CD4-positive, alpha-beta memory T cell (primary cell): ENCODE data around the gene SYNM. TPM values are rescaled to one million over a fixed set of nuclear protein-coding genes. Genes with fewer than 3 reads are reported as not detected.
A peak's percentile ranks its signal among the peaks of the same experiment; 100 is the strongest.

Experiments used
- CTCF ChIA-PET: fragments of 350-600 bp; sonication (Branson Sonifier 250); formaldehyde crosslinking; loops from one replicate; lab custom pipeline; 2021; ENCODE audit warnings: inconsistent platforms; ENCODE audit not compliant: partially characterized antibody; lab: Charles Lee
- POLR2A ChIA-PET: fragments of 350-600 bp; sonication (Branson Sonifier 250); formaldehyde crosslinking; loops from one replicate; lab custom pipeline; 2021; ENCODE audit not compliant: partially characterized antibody; lab: Charles Lee
- DNase-seq, 5 donors: peaks; one replicate each; pipeline versions ENCODE4 v3.0.0 to v3.0.0-alpha.2; 2020 to 2022; ENCODE audit warnings: mixed read lengths in 1 of 5
- H3K27ac ChIP-seq: one replicate; pipeline ENCODE4 v1.7.0; 2013; ENCODE audit warnings: low read depth, low read length
- H3K27me3 ChIP-seq: 2 replicates; pipeline ENCODE4 v1.7.0; 2013; ENCODE audit warnings: mild to moderate bottlenecking, low read length, moderate library complexity; ENCODE audit not compliant: insufficient read depth
- H3K36me3 ChIP-seq: 2 replicates; pipeline ENCODE4 v1.7.0; 2013; ENCODE audit warnings: mild to moderate bottlenecking, low read length, moderate library complexity; ENCODE audit not compliant: insufficient read depth
- H3K4me1 ChIP-seq: 2 replicates; pipeline ENCODE4 v1.7.0; 2013; ENCODE audit warnings: mild to moderate bottlenecking, low read length, moderate library complexity; ENCODE audit not compliant: insufficient read depth
- H3K4me3 ChIP-seq, 2 donors: one replicate each; pipeline ENCODE4 v1.7.0; 2013; ENCODE audit warnings: low read length in 2 of 2, mild to moderate bottlenecking in 1 of 2
- H3K9me3 ChIP-seq, 2 donors: one replicate each; pipeline ENCODE4 v1.7.0; 2013; ENCODE audit warnings: low read length in 2 of 2, control low read depth in 1 of 2; ENCODE audit not compliant: control insufficient read depth in 1 of 2
- H3K27ac Mint-ChIP-seq, 7 donors: one replicate each; pipeline ENCODE4 v1.8.0; 2020 to 2021; ENCODE audit warnings: mixed read lengths in 7 of 7, mild to moderate bottlenecking in 6 of 7, inconsistent platforms in 3 of 7, moderate library complexity in 3 of 7
- H3K27me3 Mint-ChIP-seq, 2 donors: one replicate each; pipeline ENCODE4 v1.8.0; 2020 to 2021; ENCODE audit warnings: mixed read lengths in 2 of 2
- H3K36me3 Mint-ChIP-seq, 2 donors: one replicate each; pipeline ENCODE4 v1.8.0; 2020 to 2021; ENCODE audit warnings: mixed read lengths in 2 of 2, inconsistent platforms in 1 of 2, mild to moderate bottlenecking in 1 of 2
- H3K4me1 Mint-ChIP-seq, 4 donors: one replicate each; pipeline ENCODE4 v1.8.0; 2020 to 2021; ENCODE audit warnings: mixed read lengths in 4 of 4, mild to moderate bottlenecking in 1 of 4
- H3K4me3 Mint-ChIP-seq, 8 donors: one replicate each; pipeline ENCODE4 v1.8.0; 2020 to 2021; ENCODE audit warnings: mixed read lengths in 8 of 8, mild to moderate bottlenecking in 7 of 8, moderate library complexity in 6 of 8, inconsistent platforms in 3 of 8
- H3K9me3 Mint-ChIP-seq, 8 donors: one replicate each; pipeline ENCODE4 v1.8.0; 2020 to 2021; ENCODE audit warnings: mixed read lengths in 8 of 8, mild to moderate bottlenecking in 5 of 8, inconsistent platforms in 3 of 8, moderate library complexity in 1 of 8
- intact Hi-C: fragments of 100-400 bp; cut with micrococcal nuclease; formaldehyde crosslinking; loops from one replicate; pipeline ENCODE4 v1.15.1; 2023
- polyA plus RNA-seq, 2 donors: library from polyadenylated mRNA; unstranded; fragments of 300-500 nt; fragmentation: Illumina TruSeq; gene quantifications; one replicate each; pipeline ENCODE4 v1.2.3, GENCODE V29; 2021
- total RNA-seq, 2 experiments: library from RNA; stranded (reverse); gene quantifications; one replicate each; pipeline ENCODE4 v1.2.3, GENCODE V29; 2021

SYNM gene
- total and polyA plus RNA-seq, 4 experiments from 2014 or later = 0.09 to 14.2 (median 7.0) TPM

DNA sequence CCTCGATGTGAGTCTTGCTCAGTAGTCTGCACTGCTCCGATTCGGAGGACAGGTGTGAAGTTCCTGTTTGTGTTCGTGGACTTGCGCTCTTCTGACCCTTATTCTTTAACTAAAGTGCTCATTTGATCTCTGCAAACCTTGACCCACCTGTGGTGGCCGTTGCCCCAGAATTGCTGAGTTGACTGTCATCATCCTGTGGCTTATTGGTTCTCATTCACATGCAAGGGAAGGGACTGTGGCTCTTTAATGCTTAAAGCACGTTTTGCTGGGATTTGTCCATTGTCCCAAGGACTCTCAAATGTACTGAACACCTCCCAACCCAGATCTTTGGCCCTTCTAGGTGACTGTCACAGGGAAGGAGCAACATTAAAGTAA is 13.4 kb downstream of the SYNM start:
- no peak for DNase-seq
- H3K27me3 ChIP-seq = no peaks in the 10 kb centered on the region
- H3K27ac ChIP-seq = no peak overlapping the region
- H3K4me1 ChIP-seq = no peaks in the 10 kb centered on the region
- H3K4me3 Mint-ChIP-seq = no peak overlapping the region
- peaks cover 0 to 1% (median 0%) of the 10 kb centered on the region in 8 donors for H3K9me3 Mint-ChIP-seq
- intact Hi-C loops = no loop called here
- H3K9me3 ChIP-seq = no peaks in the 10 kb centered on the region
- peaks cover 0 to 6% of the 10 kb centered on the region in 2 donors for H3K27me3 Mint-ChIP-seq
- H3K36me3 Mint-ChIP-seq = peaks cover 0 to 1% of the 10 kb centered on the region in 2 donors
- H3K4me3 ChIP-seq = no peak overlapping the region
- CTCF ChIA-PET = no interaction called here
- peak overlapping the region in 1 of 7 donors; percentile 33 for H3K27ac Mint-ChIP-seq
- H3K36me3 ChIP-seq = no peaks in the 10 kb centered on the region
- POLR2A ChIA-PET = no interaction called here
- H3K4me1 Mint-ChIP-seq = peaks cover 0 to 3% (median 0%) of the 10 kb centered on the region in 4 donors

DNA sequence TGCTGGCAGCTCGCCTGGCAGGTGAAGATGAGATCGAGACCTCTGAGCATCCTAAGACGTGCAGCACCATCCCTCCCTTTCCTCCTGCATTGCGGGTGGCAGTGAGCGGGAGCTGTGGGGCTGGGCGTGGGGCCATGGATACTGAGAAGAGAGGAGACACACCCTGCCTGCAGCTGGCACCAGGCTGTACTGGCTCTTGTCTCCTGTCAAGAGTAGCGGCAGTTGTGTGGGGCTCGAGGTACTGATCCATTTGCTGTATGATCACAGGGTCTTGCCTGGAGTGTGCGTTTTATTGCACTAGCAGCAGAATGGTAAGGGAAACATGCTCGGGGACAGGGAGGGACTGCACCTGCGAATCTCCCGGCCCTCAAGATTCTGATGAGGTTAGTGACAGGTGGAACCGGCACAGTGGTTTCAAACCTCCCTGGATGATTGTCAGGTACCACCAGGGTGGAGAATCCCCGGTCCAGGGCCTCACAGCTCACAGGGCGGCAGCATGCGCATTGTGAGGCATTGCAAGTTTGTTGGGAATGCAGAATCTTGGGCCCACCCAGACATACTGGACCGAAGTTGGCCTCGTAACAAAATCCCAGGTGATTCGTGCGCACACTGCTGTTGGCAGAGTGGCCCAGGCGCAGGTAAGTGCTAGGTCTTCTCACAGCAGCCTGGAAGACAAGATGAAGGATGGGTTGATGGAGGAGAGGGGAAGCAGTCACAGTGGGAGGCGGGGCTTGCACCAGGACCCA is 14.1 kb downstream of the SYNM start:
- peaks cover 0 to 1% (median 0%) of the 10 kb centered on the region in 8 donors for H3K9me3 Mint-ChIP-seq
- ChIA-PET CTCF (no interaction called here), POLR2A (no interaction called here)
- H3K27me3 Mint-ChIP-seq = peaks cover 0 to 6% of the 10 kb centered on the region in 2 donors
- no peak overlapping the region for H3K4me3 Mint-ChIP-seq
- no peak for DNase-seq
- H3K27me3 ChIP-seq = no peaks in the 10 kb centered on the region
- no peaks in the 10 kb centered on the region for H3K36me3 ChIP-seq
- no peaks in the 10 kb centered on the region for H3K9me3 ChIP-seq
- H3K4me1 ChIP-seq = no peaks in the 10 kb centered on the region
- H3K36me3 Mint-ChIP-seq = peaks cover 0 to 1% of the 10 kb centered on the region in 2 donors
- peaks cover 0 to 3% (median 0%) of the 10 kb centered on the region in 4 donors for H3K4me1 Mint-ChIP-seq
- intact Hi-C loops = no loop called here
- H3K27ac ChIP-seq = no peak overlapping the region
- no peak overlapping the region for H3K27ac Mint-ChIP-seq
- no peak overlapping the region for H3K4me3 ChIP-seq

DNA sequence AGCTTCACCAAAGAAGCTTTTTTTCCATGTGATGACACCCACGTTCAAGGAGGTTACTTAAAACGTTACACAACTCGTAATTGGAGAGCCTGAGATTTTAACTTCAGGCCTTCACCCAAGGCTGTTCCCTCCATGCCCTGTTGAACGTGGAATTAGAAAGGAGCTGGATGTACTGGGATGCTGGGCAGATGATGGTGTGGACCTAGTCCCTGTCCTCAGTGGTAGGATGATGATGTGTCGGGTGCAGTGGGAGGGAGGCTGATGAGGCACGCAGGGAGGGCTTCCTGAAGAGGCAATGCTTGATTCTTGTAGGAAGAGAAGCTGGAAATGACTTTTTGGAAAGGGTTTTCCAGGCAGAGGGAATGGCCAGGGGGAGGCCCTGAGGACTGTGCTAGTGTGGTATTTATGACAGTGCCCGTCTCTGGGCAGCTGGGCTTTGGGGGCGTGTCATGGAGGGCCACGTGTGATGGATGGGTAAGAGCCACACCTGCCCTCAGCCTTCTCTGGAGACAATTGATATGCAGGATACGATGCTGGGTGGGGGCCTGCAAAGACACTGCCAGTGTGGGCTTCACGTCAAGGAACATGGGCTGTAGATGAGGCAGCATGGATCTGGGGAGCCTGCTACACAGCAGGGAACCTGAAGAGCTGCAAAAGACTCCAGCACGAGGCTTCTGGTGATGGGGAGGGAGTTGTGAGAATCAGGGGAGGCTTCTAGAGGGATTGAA is 15.3 kb downstream of the SYNM start:
- ChIA-PET CTCF (interaction anchor here (1.0 kb wide), 1 partner anchor 20 kb away, joined by 3 read pairs; no protein-coding TSS in a partner anchor), POLR2A (no interaction called here)
- Histone ChIP-seq H3K9me3 (no peaks in the 10 kb centered on the region), H3K36me3 (no peaks in the 10 kb centered on the region), H3K4me1 (no peaks in the 10 kb centered on the region), H3K4me3 (no peak overlapping the region), H3K27me3 (no peaks in the 10 kb centered on the region), H3K27ac (no peak overlapping the region)
- intact Hi-C loops = no loop called here
- no peak overlapping the region for H3K4me3 Mint-ChIP-seq
- H3K9me3 Mint-ChIP-seq = peaks cover 0 to 3% (median 0%) of the 10 kb centered on the region in 8 donors
- H3K36me3 Mint-ChIP-seq = peaks cover 0 to 1% of the 10 kb centered on the region in 2 donors
- H3K27ac Mint-ChIP-seq = peak overlapping the region in 2 of 7 donors; percentile 22 to 44
- H3K27me3 Mint-ChIP-seq = peaks cover 0 to 6% of the 10 kb centered on the region in 2 donors
- H3K4me1 Mint-ChIP-seq = peaks cover 0 to 3% (median 0%) of the 10 kb centered on the region in 4 donors
- DNase-seq = no peak

DNA sequence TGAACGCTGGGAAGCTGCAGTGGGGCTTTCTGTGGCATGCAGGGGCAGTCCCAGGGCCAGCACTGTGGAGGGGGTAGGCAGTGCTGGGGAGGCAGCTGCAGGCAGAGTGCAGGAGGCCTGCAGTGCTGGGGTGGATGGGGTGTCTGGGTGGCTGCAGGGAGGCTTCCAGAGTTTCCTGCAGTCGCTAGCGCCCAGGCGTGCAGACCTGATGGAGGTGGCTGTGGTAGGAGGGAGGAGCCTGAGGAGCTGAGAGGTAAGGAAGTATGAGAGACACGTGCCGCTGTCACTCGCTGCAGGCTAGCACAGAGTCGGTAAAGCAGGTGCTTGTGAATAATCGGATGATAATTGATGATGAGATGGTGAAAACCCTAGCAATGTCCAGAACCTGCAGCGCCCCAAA is 16.3 kb downstream of the SYNM start:
- H3K4me1 ChIP-seq = no peaks in the 10 kb centered on the region
- no peaks in the 10 kb centered on the region for H3K36me3 ChIP-seq
- intact Hi-C loops = no loop called here
- H3K36me3 Mint-ChIP-seq = peaks cover 0 to 1% of the 10 kb centered on the region in 2 donors
- H3K4me1 Mint-ChIP-seq = peaks cover 0 to 3% (median 0%) of the 10 kb centered on the region in 4 donors
- H3K4me3 Mint-ChIP-seq = no peak overlapping the region
- H3K9me3 Mint-ChIP-seq = peaks cover 0 to 3% (median 0%) of the 10 kb centered on the region in 8 donors
- H3K27me3 Mint-ChIP-seq = peaks cover 0 to 6% of the 10 kb centered on the region in 2 donors
- H3K27me3 ChIP-seq = no peaks in the 10 kb centered on the region
- peak overlapping the region in 1 of 7 donors; percentile 17 for H3K27ac Mint-ChIP-seq
- no peak overlapping the region for H3K4me3 ChIP-seq
- H3K27ac ChIP-seq = no peak overlapping the region
- H3K9me3 ChIP-seq = no peaks in the 10 kb centered on the region
- ChIA-PET CTCF (no interaction called here), POLR2A (no interaction called here)
- DNase-seq = no peak

DNA sequence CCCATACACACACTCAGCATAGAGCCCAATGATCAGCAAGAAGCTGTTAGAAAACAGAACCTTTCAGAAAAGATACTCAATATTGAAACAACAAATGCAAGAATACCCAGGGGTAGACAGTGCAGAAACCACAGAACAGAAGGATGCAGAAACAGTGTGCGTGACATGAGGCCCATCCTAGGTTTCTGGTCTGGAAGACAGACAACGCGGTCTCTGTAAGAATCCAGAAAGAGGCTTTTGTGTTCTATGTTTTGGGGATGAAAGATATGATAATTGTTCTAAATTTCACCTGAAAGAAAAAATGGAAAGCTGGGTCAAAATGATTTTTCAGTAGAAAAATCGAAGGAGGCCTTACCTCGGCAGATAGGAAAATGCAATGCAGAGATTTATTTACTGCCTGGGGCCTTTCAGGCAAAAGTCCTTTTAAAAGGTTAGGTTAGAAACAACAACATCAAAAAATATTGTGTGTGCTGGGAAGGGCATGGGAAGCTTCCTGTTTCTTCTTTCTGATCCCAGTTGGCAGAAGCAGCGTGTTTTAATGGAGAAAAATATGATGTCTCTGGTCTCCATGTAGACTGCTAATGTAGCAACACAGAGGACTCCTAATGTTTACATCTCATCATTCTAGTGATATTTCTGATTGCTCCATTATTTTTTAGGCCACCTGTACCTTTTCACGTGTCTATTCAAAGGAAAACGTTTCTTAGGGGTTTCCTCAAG is 17.0 kb downstream of the SYNM start:
- Mint-ChIP-seq H3K9me3 (peaks cover 0 to 2% (median 0%) of the 10 kb centered on the region in 8 donors), H3K27ac (no peak overlapping the region), H3K4me3 (no peak overlapping the region), H3K4me1 (peaks cover 0 to 3% (median 0%) of the 10 kb centered on the region in 4 donors), H3K36me3 (peaks cover 0 to 1% of the 10 kb centered on the region in 2 donors), H3K27me3 (peaks cover 0 to 6% of the 10 kb centered on the region in 2 donors)
- H3K4me3 ChIP-seq = no peak overlapping the region
- no peaks in the 10 kb centered on the region for H3K9me3 ChIP-seq
- no peaks in the 10 kb centered on the region for H3K27me3 ChIP-seq
- no peaks in the 10 kb centered on the region for H3K36me3 ChIP-seq
- no peaks in the 10 kb centered on the region for H3K4me1 ChIP-seq
- DNase-seq = no peak
- intact Hi-C loops = no loop called here
- CTCF ChIA-PET = no interaction called here
- POLR2A ChIA-PET = no interaction called here
- H3K27ac ChIP-seq = no peak overlapping the region

DNA sequence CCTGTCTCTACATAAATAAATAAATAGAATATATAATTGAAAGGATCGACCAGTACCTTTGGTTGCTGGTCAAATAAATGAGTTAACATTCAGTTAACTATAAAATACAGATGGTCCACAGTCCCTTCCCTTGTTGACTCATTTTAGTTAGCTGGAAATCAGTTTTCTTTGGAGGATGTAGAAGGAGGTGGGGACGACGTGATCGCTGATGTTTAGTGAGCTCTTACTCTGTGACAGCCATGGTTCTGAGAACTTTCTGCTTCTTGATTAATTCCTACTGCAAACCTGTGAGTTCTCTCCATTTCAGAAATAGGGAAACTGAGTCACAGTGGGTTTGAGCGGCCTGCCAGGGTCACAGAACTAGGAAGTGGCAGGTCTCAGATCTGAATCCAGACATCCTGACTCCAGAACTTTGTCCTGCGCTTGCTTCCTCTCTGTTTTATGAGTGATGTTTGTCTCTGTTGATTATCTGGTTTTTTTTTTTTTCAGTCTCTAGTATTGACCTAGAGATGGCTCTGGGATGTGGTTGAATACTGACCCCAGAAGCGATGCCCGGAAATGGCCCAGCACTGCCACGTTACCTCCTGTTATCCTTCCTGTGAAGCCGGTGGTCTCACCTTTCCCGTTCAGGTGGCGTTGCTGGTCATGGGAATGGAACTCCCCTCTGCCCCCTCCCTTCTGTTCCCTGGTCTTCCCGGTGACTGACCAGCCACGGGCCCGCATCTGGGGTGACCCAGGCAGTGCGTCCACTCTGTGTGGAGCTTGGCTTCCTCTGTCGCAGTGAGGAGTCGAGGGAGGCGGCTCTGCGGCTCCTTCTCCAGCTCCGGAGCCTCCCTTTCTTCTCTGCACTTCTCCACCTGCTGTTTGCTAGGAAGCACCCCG is 18.2 kb downstream of the SYNM start:
- Histone ChIP-seq H3K9me3 (no peaks in the 10 kb centered on the region), H3K36me3 (no peaks in the 10 kb centered on the region), H3K4me1 (no peaks in the 10 kb centered on the region), H3K27me3 (no peaks in the 10 kb centered on the region), H3K27ac (no peak overlapping the region), H3K4me3 (no peak overlapping the region)
- CTCF ChIA-PET = no interaction called here
- Mint-ChIP-seq H3K36me3 (peaks cover 0 to 1% of the 10 kb centered on the region in 2 donors), H3K27ac (peak overlapping the region in 1 of 7 donors; percentile 66), H3K4me1 (peaks cover 0 to 3% (median 0%) of the 10 kb centered on the region in 4 donors), H3K27me3 (peaks cover 0 to 6% of the 10 kb centered on the region in 2 donors), H3K4me3 (no peak overlapping the region), H3K9me3 (peaks cover 0 to 2% (median 0%) of the 10 kb centered on the region in 8 donors)
- intact Hi-C loops = no loop called here
- no peak for DNase-seq
- POLR2A ChIA-PET = no interaction called here
